HepG2 (cell line): ENCODE results near the gene HOXA13. TPM values are rescaled to one million over a fixed set of nuclear protein-coding genes. Genes with fewer than 3 reads are reported as not detected.

ENCODE experiments used
- ATAC-seq: fragments of 200-7000 bp; cut with Tn5 transposase; 3 replicates; pipeline ENCODE4 v1.9.1; 2020; ENCODE audit warnings: mild to moderate bottlenecking, moderate library complexity
- BruUV-seq: library from RNA; stranded (reverse); fragments of 400-500 nt; replicated peaks from 2 replicates; lab custom pipeline; 2021; lab: Mats Ljungman, UMichigan
- CTCF ChIA-PET: fragments of 300-600 bp; formaldehyde crosslinking; extraction: SDS; loops from one replicate; lab custom pipeline; 2021; ENCODE audit warnings: low total read pairs, inconsistent platforms, low intra/inter-chr PET ratio; lab: Yijun Ruan, JAX
- POLR2A ChIA-PET: fragments of 350-600 bp; sonication (Branson Sonifier 250); formaldehyde crosslinking; loops from one replicate; lab custom pipeline; 2020; ENCODE audit warnings: antibody characterized with exemption, inconsistent platforms; lab: Yijun Ruan, JAX
- DNase-seq: peaks from one replicate; pipeline ENCODE4 v3.0.0-alpha.2; 2015; ENCODE audit warnings: low spot score
- FAIRE-seq: peaks from 3 replicates; lab custom pipeline; 2011; peaks lifted over from hg19 to GRCh38; lab: Jason Lieb, UNC
- H2AFZ ChIP-seq: one replicate; pipeline ENCODE4 v1.6.1; 2011; ENCODE audit warnings: low read length, inconsistent platforms
- H3K27ac ChIP-seq: fragments of 300-600 bp; 3 replicates; pipeline ENCODE4 v1.8.0; 2011; ENCODE audit warnings: mixed run types, mild to moderate bottlenecking, mixed read lengths, low read length, inconsistent platforms; ENCODE audit not compliant: insufficient read depth; ENCODE audit errors: extremely low read length
- H3K27me3 ChIP-seq, 2 experiments: fragments of 200-600 bp in 1 of 2; 2 replicates in 1 of 2; 3 replicates in 1 of 2; pipeline versions ENCODE4 v1.6.0 to v1.8.0; 2011; ENCODE audit warnings: low read length in 2 of 2, mild to moderate bottlenecking in 2 of 2, moderate library complexity in 2 of 2, inconsistent platforms in 1 of 2; ENCODE audit not compliant: insufficient read depth in 2 of 2, control insufficient read depth in 1 of 2
- H3K36me3 ChIP-seq, 2 experiments: fragments of 200-600 bp in 1 of 2; replicated peaks in 1 of 2; 2 replicates in 1 of 2; 3 replicates in 1 of 2; pipeline versions ENCODE4 v1.5.1 to v1.8.0; 2011; ENCODE audit warnings: low read length in 2 of 2, inconsistent platforms in 1 of 2; ENCODE audit not compliant: insufficient read depth in 2 of 2, control insufficient read depth in 1 of 2
- H3K4me1 ChIP-seq: 2 replicates; pipeline ENCODE4 v1.5.1; 2012; ENCODE audit warnings: low read length, inconsistent platforms; ENCODE audit not compliant: insufficient read depth
- H3K4me2 ChIP-seq: 2 replicates; pipeline ENCODE4 v1.6.0; 2011; ENCODE audit warnings: low read depth, low read length, inconsistent platforms
- H3K4me3 ChIP-seq, 3 experiments: fragments of 200-600 bp in 1 of 3; sonication (generic), shearing (Covaris generic) in 1 of 3; replicated peaks in 1 of 3; 2 replicates each; pipeline ENCODE4 v1.5.1; 2011 to 2016; ENCODE audit warnings: low read length in 3 of 3, inconsistent platforms in 2 of 3, low read depth in 2 of 3, mild to moderate bottlenecking in 2 of 3, control low read depth in 1 of 3, mixed read lengths in 1 of 3; ENCODE audit not compliant: insufficient read depth in 1 of 3
- H3K79me2 ChIP-seq: one replicate; pipeline ENCODE4 v1.6.1; 2011; ENCODE audit warnings: low read length, inconsistent platforms; ENCODE audit not compliant: insufficient read depth
- H3K9ac ChIP-seq: 2 replicates; pipeline ENCODE4 v1.6.0; 2011; ENCODE audit warnings: mild to moderate bottlenecking, low read depth, low read length, inconsistent platforms; ENCODE audit not compliant: insufficient read depth
- H3K9me3 ChIP-seq: 2 replicates; pipeline ENCODE4 v1.5.1; 2012; ENCODE audit warnings: mild to moderate bottlenecking, low read length
- H4K20me1 ChIP-seq: 2 replicates; pipeline ENCODE4 v1.6.0; 2011; ENCODE audit warnings: inconsistent platforms, mild to moderate bottlenecking, low read length, moderate library complexity; ENCODE audit not compliant: insufficient read depth
- MBNL3 ChIP-seq: fragments of 250-450 bp; sonication (Bioruptor Pico); conservative IDR thresholded peaks from 2 replicates; pipeline ENCODE4 v1.8.0; 2022; ENCODE audit warnings: mild to moderate bottlenecking, inconsistent platforms
- ZFY ChIP-seq: sonication (generic); formaldehyde crosslinking; IDR thresholded peaks from 2 replicates; pipeline ENCODE4 v1.4.0; 2020; ENCODE audit warnings: missing genetic modification reagents
- ZKSCAN5 ChIP-seq: sonication (generic); formaldehyde crosslinking; IDR thresholded peaks from 2 replicates; pipeline ENCODE4 v1.5.1; 2020; ENCODE audit warnings: mild to moderate bottlenecking, missing genetic modification reagents
- WGBS: methylation state at CpG from one replicate; pipeline ENCODE4 v1.1.6; 2017; ENCODE audit warnings: low lambda C conversion rate; 5-methylcytosine and 5-hydroxymethylcytosine counted together
- in situ Hi-C: cut with HindIII; loops from 2 replicates; pipeline ENCODE4 v1.10.0; 2017; ENCODE audit warnings: low pct_unique_long_range_greater_than_20kb; ENCODE audit not compliant: extremely low pct_ligation_motif_present
- intact Hi-C: fragments of 100-400 bp; cut with micrococcal nuclease; formaldehyde crosslinking; loops from one replicate; pipeline ENCODE4 v1.10.0; 2022; ENCODE audit not compliant: unreplicated experiment
- polyA plus RNA-seq, 8 experiments: library from polyadenylated mRNA; depleted of rRNA in 3 of 8; stranded (reverse) in 7 of 8; unstranded in 1 of 8; fragments of >200 nt; fragmentation: Illumina TruSeq in 4 of 8; extraction: Trizol in 4 of 8; gene quantifications; 2 replicates each; pipeline versions ENCODE4 v1.2.1 to v1.2.3, GENCODE V29; 2011 to 2016; ENCODE audit warnings: low read depth in 4 of 8, missing spikeins in 1 of 8, mixed read lengths in 1 of 8; ENCODE audit not compliant: insufficient read depth in 1 of 8
- total RNA-seq, 5 experiments: library from RNA; depleted of rRNA; stranded (reverse); fragments of >200 nt; fragmentation: Illumina TruSeq; extraction: Trizol; gene quantifications; 2 replicates each; pipeline ENCODE4 v1.2.3, GENCODE V29; 2016; ENCODE audit warnings: low read depth in 1 of 5
- TF ChIP-seq, protein P1 (sequence below): sonication (generic); formaldehyde crosslinking; IDR thresholded peaks from 2 replicates; pipeline ENCODE4 v1.5.0; 2020; ENCODE audit warnings: mild to moderate bottlenecking, missing genetic modification reagents
- TF ChIP-seq, protein P2 (sequence below): sonication (generic); formaldehyde crosslinking; IDR thresholded peaks from one replicate; pipeline ENCODE4 v1.5.1; 2020; ENCODE audit warnings: mild to moderate bottlenecking, missing genetic modification reagents; ENCODE audit errors: not compliant biosample characterization
- TF ChIP-seq, protein P3 (sequence below): sonication (generic); formaldehyde crosslinking; IDR thresholded peaks from 2 replicates; pipeline ENCODE4 v1.5.1; 2020; ENCODE audit warnings: missing genetic modification reagents, mild to moderate bottlenecking, borderline replicate concordance

The HOXA13 gene
- total and polyA plus RNA-seq, 2 of the 13 experiments (the other 11 are each of a cell fraction or from before 2014, with no cell fraction given), result 0.01 to 0.04 TPM

DNA sequence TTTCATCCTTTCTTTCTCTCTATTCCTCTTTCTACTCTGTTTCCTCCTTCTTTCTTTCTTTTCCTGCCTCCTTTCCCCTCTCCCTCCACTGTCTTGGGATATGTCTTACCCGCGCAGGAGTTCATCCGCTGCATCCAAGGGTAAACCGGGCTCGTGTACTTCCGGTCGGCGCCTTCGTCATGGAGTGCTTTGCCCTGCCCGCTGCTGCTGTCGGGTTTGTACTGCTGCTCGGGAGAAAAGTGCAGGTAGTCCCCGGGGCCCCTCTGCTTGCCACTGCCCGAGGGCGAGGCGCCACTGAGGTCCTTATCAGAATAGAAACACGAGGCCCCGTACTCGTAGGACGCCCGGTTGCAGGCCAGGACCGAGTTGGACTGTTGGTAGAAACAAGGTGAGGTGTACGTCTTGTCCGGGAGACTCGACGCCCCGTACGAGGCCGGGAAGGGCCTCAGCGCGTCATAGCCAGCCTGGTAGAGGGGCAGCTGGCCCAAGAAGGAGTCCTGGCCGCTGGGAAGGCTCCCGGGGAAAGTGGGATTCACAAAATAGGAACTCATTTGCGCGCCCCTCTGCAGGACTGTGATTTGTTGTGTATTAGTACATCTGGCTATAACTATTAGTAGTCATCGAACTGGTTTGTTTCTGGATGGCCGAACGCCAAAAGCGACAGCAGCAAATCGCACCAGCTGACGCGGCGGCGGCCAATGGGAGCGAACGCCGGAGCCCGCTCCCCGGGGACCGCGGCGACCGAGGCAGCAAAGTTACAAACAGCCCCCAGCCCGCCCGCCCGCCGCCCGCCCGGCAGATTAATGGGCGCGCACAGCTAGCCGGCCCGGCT, 52.5 kb downstream of the HOXA13 start, which contains the start of gene HOXA6 (continued):
- TF ChIP-seq, protein P1, sequence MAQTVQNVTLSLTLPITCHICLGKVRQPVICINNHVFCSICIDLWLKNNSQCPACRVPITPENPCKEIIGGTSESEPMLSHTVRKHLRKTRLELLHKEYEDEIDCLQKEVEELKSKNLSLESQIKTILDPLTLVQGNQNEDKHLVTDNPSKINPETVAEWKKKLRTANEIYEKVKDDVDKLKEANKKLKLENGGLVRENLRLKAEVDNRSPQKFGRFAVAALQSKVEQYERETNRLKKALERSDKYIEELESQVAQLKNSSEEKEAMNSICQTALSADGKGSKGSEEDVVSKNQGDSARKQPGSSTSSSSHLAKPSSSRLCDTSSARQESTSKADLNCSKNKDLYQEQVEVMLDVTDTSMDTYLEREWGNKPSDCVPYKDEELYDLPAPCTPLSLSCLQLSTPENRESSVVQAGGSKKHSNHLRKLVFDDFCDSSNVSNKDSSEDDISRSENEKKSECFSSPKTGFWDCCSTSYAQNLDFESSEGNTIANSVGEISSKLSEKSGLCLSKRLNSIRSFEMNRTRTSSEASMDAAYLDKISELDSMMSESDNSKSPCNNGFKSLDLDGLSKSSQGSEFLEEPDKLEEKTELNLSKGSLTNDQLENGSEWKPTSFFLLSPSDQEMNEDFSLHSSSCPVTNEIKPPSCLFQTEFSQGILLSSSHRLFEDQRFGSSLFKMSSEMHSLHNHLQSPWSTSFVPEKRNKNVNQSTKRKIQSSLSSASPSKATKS (CRISPR knock-in tag), result no peak

DNA sequence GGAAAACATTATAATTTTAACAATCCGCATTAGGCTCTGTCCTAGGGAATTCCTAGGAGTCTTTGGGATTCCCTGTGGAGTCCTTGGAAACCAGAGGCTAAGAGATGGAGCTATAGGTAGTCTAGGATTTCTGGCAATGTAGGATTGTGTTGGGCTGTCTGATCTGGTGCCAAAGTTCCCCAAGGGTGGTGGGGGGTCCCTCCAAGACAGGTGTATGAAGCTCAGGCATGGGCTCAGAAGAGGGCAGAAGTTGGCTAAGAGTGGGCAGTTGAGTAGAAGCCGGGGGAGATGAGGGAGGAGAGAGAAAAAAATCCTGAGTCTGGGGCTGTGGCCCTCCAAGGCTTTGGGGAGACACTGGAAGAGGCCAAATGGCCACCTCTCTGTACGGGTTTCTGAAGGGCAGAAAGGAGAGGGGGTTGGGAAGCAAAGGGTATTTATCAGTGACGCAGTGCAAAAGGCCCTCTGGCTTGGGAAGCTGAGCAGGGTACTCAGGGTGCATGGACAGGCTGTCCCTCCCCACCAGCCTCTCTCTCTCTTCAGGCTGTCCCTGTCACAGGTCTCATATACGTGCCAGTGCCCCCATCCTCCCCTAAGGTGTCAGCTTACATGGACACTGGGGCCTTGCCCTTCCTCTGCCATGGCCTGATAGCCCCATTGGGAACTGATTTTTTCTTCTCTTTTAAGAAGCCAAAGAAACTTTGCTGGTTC, 53.2 kb downstream of the HOXA13 start:
- H3K27me3 ChIP-seq, result peaks cover 0 to 6% of the 10 kb centered on the region in 2 experiments; a peak in 1 of 5 replicates
- intact Hi-C loops (no loop called here), in situ Hi-C loops (no loop called here)
- POLR2A ChIA-PET, result no interaction called here
- BruUV-seq, result no TSS peak
- no peak overlapping the region for H2AFZ ChIP-seq
- H4K20me1 ChIP-seq, result no peaks in the 10 kb centered on the region
- H3K79me2 ChIP-seq, result peaks cover 5% of the 10 kb centered on the region
- no peaks in the 10 kb centered on the region; a peak in 2 of 5 replicates for H3K36me3 ChIP-seq
- no peak overlapping the region for H3K4me3 ChIP-seq
- H3K4me1 ChIP-seq, result peaks cover 30% of the 10 kb centered on the region
- CTCF ChIA-PET, result no interaction called here
- H3K9ac ChIP-seq, result no peak overlapping the region
- 96% methylated on average over 5 of the region's 5 CpGs for WGBS
- ATAC-seq (no peak), FAIRE-seq (no peak), DNase-seq (no peak)
- H3K4me2 ChIP-seq, result no peak overlapping the region
- no peak overlapping the region for H3K27ac ChIP-seq
- H3K9me3 ChIP-seq, result no peaks in the 10 kb centered on the region
- TF ChIP-seq MBNL3 (CRISPR knock-in tag) (no peak), ZFY (CRISPR knock-in tag) (no peak), ZKSCAN5 (no peak)
- TF ChIP-seq, protein P2, sequence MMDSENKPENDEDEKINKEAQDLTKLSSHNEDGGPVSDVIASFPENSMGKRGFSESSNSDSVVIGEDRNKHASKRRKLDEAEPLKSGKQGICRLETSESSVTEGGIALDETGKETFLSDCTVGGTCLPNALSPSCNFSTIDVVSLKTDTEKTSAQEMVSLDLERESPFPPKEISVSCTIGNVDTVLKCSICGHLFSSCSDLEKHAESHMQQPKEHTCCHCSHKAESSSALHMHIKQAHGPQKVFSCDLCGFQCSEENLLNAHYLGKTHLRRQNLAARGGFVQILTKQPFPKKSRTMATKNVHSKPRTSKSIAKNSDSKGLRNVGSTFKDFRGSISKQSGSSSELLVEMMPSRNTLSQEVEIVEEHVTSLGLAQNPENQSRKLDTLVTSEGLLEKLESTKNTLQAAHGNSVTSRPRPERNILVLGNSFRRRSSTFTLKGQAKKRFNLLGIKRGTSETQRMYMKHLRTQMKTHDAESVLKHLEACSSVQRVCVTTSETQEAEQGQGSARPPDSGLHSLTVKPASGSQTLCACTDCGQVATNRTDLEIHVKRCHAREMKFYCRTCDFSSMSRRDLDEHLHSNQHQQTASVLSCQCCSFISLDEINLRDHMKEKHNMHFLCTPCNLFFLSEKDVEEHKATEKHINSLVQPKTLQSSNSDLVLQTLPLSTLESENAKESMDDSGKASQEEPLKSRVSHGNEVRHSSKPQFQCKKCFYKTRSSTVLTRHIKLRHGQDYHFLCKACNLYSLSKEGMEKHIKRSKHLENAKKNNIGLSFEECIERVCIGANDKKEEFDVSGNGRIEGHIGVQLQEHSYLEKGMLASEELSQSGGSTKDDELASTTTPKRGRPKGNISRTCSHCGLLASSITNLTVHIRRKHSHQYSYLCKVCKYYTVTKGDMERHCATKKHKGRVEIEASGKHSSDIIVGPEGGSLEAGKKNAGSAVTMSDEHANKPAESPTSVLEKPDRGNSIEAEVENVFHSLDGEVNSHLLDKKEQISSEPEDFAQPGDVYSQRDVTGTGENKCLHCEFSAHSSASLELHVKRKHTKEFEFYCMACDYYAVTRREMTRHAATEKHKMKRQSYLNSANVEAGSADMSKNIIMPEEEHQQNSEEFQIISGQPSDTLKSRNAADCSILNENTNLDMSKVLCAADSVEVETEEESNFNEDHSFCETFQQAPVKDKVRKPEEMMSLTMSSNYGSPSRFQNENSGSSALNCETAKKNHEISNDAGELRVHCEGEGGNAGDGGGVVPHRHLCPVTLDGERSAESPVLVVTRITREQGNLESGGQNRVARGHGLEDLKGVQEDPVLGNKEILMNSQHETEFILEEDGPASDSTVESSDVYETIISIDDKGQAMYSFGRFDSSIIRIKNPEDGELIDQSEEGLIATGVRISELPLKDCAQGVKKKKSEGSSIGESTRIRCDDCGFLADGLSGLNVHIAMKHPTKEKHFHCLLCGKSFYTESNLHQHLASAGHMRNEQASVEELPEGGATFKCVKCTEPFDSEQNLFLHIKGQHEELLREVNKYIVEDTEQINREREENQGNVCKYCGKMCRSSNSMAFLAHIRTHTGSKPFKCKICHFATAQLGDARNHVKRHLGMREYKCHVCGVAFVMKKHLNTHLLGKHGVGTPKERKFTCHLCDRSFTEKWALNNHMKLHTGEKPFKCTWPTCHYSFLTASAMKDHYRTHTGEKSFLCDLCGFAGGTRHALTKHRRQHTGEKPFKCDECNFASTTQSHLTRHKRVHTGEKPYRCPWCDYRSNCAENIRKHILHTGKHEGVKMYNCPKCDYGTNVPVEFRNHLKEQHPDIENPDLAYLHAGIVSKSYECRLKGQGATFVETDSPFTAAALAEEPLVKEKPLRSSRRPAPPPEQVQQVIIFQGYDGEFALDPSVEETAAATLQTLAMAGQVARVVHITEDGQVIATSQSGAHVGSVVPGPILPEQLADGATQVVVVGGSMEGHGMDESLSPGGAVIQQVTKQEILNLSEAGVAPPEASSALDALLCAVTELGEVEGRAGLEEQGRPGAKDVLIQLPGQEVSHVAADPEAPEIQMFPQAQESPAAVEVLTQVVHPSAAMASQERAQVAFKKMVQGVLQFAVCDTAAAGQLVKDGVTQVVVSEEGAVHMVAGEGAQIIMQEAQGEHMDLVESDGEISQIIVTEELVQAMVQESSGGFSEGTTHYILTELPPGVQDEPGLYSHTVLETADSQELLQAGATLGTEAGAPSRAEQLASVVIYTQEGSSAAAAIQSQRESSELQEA (CRISPR knock-in tag), result no peak
- TF ChIP-seq, protein P3, sequence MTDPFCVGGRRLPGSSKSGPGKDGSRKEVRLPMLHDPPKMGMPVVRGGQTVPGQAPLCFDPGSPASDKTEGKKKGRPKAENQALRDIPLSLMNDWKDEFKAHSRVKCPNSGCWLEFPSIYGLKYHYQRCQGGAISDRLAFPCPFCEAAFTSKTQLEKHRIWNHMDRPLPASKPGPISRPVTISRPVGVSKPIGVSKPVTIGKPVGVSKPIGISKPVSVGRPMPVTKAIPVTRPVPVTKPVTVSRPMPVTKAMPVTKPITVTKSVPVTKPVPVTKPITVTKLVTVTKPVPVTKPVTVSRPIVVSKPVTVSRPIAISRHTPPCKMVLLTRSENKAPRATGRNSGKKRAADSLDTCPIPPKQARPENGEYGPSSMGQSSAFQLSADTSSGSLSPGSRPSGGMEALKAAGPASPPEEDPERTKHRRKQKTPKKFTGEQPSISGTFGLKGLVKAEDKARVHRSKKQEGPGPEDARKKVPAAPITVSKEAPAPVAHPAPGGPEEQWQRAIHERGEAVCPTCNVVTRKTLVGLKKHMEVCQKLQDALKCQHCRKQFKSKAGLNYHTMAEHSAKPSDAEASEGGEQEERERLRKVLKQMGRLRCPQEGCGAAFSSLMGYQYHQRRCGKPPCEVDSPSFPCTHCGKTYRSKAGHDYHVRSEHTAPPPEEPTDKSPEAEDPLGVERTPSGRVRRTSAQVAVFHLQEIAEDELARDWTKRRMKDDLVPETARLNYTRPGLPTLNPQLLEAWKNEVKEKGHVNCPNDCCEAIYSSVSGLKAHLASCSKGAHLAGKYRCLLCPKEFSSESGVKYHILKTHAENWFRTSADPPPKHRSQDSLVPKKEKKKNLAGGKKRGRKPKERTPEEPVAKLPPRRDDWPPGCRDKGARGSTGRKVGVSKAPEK (CRISPR knock-in tag), result no peak
